Suprapubic skin (tissue), 4 donors: ENCODE results near the gene NELL1.

Experiments used
- EP300 ChIP-seq: sonication (generic); formaldehyde crosslinking; IDR thresholded peaks from one replicate; pipeline ENCODE4 v1.6.1; 2017; ENCODE audit warnings: antibody characterized with exemption
- POLR2A ChIP-seq, 2 donors: fragments of 450-650 bp; IDR thresholded peaks; one replicate each; pipeline ENCODE4 v1.6.1; 2017; ENCODE audit warnings: antibody characterized with exemption in 2 of 2, mild to moderate bottlenecking in 2 of 2, moderate library complexity in 2 of 2
- POLR2AphosphoS5 ChIP-seq, 3 donors: sonication (generic); formaldehyde crosslinking; IDR thresholded peaks; one replicate each; pipeline ENCODE4 v1.6.1; 2017; ENCODE audit warnings: antibody characterized with exemption in 3 of 3
- TF ChIP-seq, protein P1 (sequence below), 2 donors: fragments of 200-600 bp in 1 of 2; fragments of 450-650 bp in 1 of 2; sonication (generic) in 1 of 2; IDR thresholded peaks; one replicate each; pipeline ENCODE4 v1.5.1; 2016 to 2019; ENCODE audit warnings: antibody characterized with exemption in 2 of 2, mild to moderate bottlenecking in 1 of 2, moderate library complexity in 1 of 2

DNA sequence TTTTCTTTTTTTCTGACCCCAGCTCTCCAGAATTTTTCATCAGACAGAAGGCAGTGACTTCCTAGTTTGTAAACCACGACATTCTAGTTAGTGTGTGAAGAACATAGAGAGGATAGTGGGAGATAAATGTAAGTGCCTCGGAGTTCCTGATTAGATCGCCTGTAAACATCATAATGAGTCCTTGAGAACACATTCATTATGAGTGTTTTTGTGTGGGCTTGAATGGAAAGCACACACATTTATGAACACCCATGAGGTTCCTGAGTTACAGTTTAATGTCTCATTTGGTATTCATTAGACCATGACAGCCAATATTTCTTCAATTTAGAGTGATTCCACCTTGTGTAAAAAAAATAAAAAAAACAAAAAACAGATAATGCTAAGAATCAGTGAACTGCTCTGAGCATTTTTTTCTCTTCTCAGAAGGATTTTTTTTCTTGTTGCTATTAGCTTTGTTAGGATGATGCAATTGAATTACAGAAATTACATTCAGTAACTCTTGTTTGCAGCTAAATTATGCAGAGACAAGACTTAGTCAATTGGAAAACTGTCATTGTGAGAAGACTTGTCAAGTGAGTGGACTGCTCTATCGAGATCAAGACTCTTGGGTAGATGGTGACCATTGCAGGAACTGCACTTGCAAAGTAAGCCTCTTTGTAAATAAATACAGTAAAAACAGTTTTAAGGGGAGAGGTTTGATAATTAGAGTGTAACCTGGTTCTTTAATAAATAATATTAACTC is 257.6 kb downstream of the NELL1 start:
- TF ChIP-seq POLR2A (IDR thresholded peaks at IDR 0.05) (no peak), EP300 (no peak), POLR2AphosphoS5 (IDR thresholded peaks at IDR 0.05) (no peak)
- TF ChIP-seq, protein P1, sequence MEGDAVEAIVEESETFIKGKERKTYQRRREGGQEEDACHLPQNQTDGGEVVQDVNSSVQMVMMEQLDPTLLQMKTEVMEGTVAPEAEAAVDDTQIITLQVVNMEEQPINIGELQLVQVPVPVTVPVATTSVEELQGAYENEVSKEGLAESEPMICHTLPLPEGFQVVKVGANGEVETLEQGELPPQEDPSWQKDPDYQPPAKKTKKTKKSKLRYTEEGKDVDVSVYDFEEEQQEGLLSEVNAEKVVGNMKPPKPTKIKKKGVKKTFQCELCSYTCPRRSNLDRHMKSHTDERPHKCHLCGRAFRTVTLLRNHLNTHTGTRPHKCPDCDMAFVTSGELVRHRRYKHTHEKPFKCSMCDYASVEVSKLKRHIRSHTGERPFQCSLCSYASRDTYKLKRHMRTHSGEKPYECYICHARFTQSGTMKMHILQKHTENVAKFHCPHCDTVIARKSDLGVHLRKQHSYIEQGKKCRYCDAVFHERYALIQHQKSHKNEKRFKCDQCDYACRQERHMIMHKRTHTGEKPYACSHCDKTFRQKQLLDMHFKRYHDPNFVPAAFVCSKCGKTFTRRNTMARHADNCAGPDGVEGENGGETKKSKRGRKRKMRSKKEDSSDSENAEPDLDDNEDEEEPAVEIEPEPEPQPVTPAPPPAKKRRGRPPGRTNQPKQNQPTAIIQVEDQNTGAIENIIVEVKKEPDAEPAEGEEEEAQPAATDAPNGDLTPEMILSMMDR (IDR thresholded peaks at IDR 0.05), result no peak
